Neural cell (in vitro differentiated cells): ENCODE results near the gene FANCC.

Experiments used
- CTCF ChIP-seq: fragments of 450-650 bp; IDR thresholded peaks from 2 replicates; pipeline ENCODE4 v1.5.1; 2014; ENCODE audit warnings: antibody characterized with exemption, mild to moderate bottlenecking, moderate library complexity; ENCODE audit not compliant: poor library complexity, severe bottlenecking
- EZH2 ChIP-seq: fragments of 200-600, 300-800 bp; shearing (Covaris generic), sonication (generic); IDR thresholded peaks from 2 replicates; pipeline ENCODE4 v1.6.1; 2014; ENCODE audit warnings: antibody characterized with exemption, low read length, borderline replicate concordance, mild to moderate bottlenecking; ENCODE audit not compliant: insufficient read depth, poor library complexity, severe bottlenecking
- RAD21 ChIP-seq: fragments of 450-650 bp; conservative IDR thresholded peaks from 2 replicates; pipeline ENCODE4 v1.6.1; 2014; ENCODE audit warnings: antibody characterized with exemption, mild to moderate bottlenecking, moderate library complexity
- SMC3 ChIP-seq: fragments of 450-650 bp; conservative IDR thresholded peaks from 2 replicates; pipeline ENCODE4 v1.6.1; 2014; ENCODE audit warnings: antibody characterized with exemption, mild to moderate bottlenecking, moderate library complexity; ENCODE audit not compliant: poor library complexity
- TAF1 ChIP-seq: IDR thresholded peaks from 2 replicates; pipeline ENCODE4 v1.6.1; 2012; ENCODE audit warnings: low read depth

- TF ChIP-seq EZH2 (no peak), CTCF (no peak), SMC3 (no peak), RAD21 (no peak), TAF1 (no peak)
These were observed 25.3 kb downstream of the FANCC start for GRCh38 chr9:95292226-95292625.
